ENCODE data around the gene EIF3F. TPM values are rescaled to one million over a fixed set of nuclear protein-coding genes. Genes with fewer than 3 reads are reported as not detected.

EIF3F gene
- total and polyA plus RNA-seq, 2 of the 8 experiments (the other 6 are each of a cell fraction or from before 2014, with no cell fraction given), result 222 to 388 TPM

GRCh38 chr11:8002676-8003075 is 15.5 kb downstream of the EIF3F start:
- Histone ChIP-seq H4K20me1 (replicated peaks in 1 of 2; ENCODE audit: control insufficient read depth in 1 of 2, insufficient read depth in 2 of 2, low read length in 2 of 2) (no peaks in the 10 kb centered on the region), H2BK120ac (replicated peaks; ENCODE audit: low read depth, low read length) (no peak overlapping the region), H2BK5ac (ENCODE audit: low read depth, low read length) (no peak overlapping the region), H3K4ac (replicated peaks; ENCODE audit: insufficient read length, low read depth, low read length) (no peak overlapping the region), H4K91ac (replicated peaks; ENCODE audit: insufficient read length, low read length) (no peak overlapping the region), H4K8ac (ENCODE audit: extremely low read depth, insufficient read depth, low read length) (no peak overlapping the region), H3K9ac (replicated peaks in 1 of 4; ENCODE audit: extremely low read depth in 1 of 4, low read depth in 3 of 4, low read length in 3 of 4) (no peak overlapping the region), H2BK20ac (ENCODE audit: low read length) (no peak overlapping the region), H3K79me2 (ENCODE audit: control insufficient read depth in 1 of 2, insufficient read depth in 2 of 2, low read length in 2 of 2) (no peaks in the 10 kb centered on the region), H3K79me1 (ENCODE audit: low read depth, low read length) (no peaks in the 10 kb centered on the region), H3K4me1 (replicated peaks in 1 of 4; ENCODE audit: control insufficient read depth in 3 of 4, insufficient read depth in 4 of 4, low read length in 3 of 4) (no peaks in the 10 kb centered on the region), H2AFZ (ENCODE audit: low read length) (no peak overlapping the region), H3K23me2 (ENCODE audit: low read depth, low read length) (no peaks in the 10 kb centered on the region), H3K9me3 (ENCODE audit: insufficient read depth in 2 of 2, low read depth in 1 of 2, low read length in 1 of 2) (no peaks in the 10 kb centered on the region), H2BK12ac (ENCODE audit: low read depth, low read length) (no peak overlapping the region), H4K5ac (ENCODE audit: insufficient read length, low read depth, low read length) (no peak overlapping the region), H3K4me3 (ENCODE audit: extremely low read depth in 1 of 4, insufficient read depth in 2 of 4, low read depth in 3 of 4, low read length in 4 of 4) (no peak overlapping the region), H3K36me3 (ENCODE audit: control insufficient read depth in 2 of 4, insufficient read depth in 4 of 4, low read length in 3 of 4) (peaks cover 0 to 12% (median 7%) of the 10 kb centered on the region in 4 experiments; a peak in 7 of 8 replicates), H3K56ac (replicated peaks; ENCODE audit: insufficient read length, low read depth, low read length) (no peak overlapping the region), H2AK5ac (ENCODE audit: low read depth, low read length) (no peak overlapping the region), H3K27ac (ENCODE audit: low read depth, low read length) (no peak overlapping the region), H3K14ac (ENCODE audit: insufficient read length) (no peak overlapping the region), H3K27me3 (replicated peaks in 1 of 4; ENCODE audit: control insufficient read depth in 3 of 4, extremely low read depth in 1 of 4, insufficient read depth in 3 of 4, low read length in 3 of 4) (no peaks in the 10 kb centered on the region), H3K23ac (ENCODE audit: insufficient read length) (no peak overlapping the region), H2BK15ac (ENCODE audit: low read length) (no peak overlapping the region), H3K18ac (ENCODE audit: extremely low read depth, low read length) (no peak overlapping the region), H3K4me2 (ENCODE audit: insufficient read depth in 1 of 2, low read depth in 2 of 2, low read length in 2 of 2) (no peak overlapping the region)
- ChIA-PET POLR2A (ENCODE audit: partially characterized antibody) (interaction anchor here (1.3 to 2.7 kb wide), 5 partner anchors 9 to 92 kb away, joined by 4 to 14 read pairs (median 8); no protein-coding TSS in a partner anchor), CTCF (ENCODE audit: partially characterized antibody) (interaction anchor here (0.8 to 15.7 kb wide), 6 partner anchors 9 to 109 kb away, joined by 3 to 769 read pairs (median 4); no protein-coding TSS in a partner anchor)
- no peak for DNase-seq (ENCODE audit: low read depth in 1 of 2, low spot score in 2 of 2)
- FAIRE-seq, result no peak
- 71% methylated on average over 1 of the region's 1 CpG; no CpG with 5 or more reads in 1 of the 2 experiments for WGBS, 2 experiments (ENCODE audit: extremely low coverage in 1 of 2, insufficient coverage in 1 of 2, insufficient read length in 1 of 2, insufficient replicate concordance in 2 of 2, low coverage in 1 of 2, low lambda C conversion rate in 2 of 2, missing lambda C conversion rate in 1 of 2)
- TF ChIP-seq PHF8 (conservative IDR thresholded peaks at IDR 0.05; ENCODE audit: low read depth, low read length) (no peak), SIX5 (IDR thresholded peaks at IDR 0.05; ENCODE audit: low read depth, low read length) (no peak), TAF1 (IDR thresholded peaks at IDR 0.05; ENCODE audit: low read depth, low read length) (no peak), USF2 (IDR thresholded peaks at IDR 0.05; ENCODE audit: low read length) (no peak), SAP30 (IDR thresholded peaks at IDR 0.05; ENCODE audit: insufficient read depth, insufficient replicate concordance, low read length) (no peak), JUND (IDR thresholded peaks at IDR 0.05; ENCODE audit: low read length) (no peak), ASH2L (IDR thresholded peaks at IDR 0.05; ENCODE audit: low read length) (no peak), SIN3A (conservative IDR thresholded peaks at IDR 0.05 in 1 of 2, IDR thresholded peaks at IDR 0.05 in 1 of 2; ENCODE audit: low read depth in 1 of 2, low read length in 2 of 2) (no peak), FOSL1 (IDR thresholded peaks at IDR 0.05; ENCODE audit: insufficient read depth, low read depth, low read length) (no peak), SUZ12 (IDR thresholded peaks at IDR 0.05; ENCODE audit: low read length) (no peak), E2F6 (IDR thresholded peaks at IDR 0.05) (no peak)

All from H1 (cell line).